Breast epithelium (tissue), 4 donors: Measurements from ENCODE around the gene IGSF9. TPM values are rescaled to one million over a fixed set of nuclear protein-coding genes. Genes with fewer than 3 reads are reported as not detected.

Source experiments
- DNase-seq, 2 donors: peaks; one replicate each; pipeline ENCODE4 v3.0.0-alpha.2; 2019; ENCODE audit warnings: low spot score in 2 of 2
- H3K27ac ChIP-seq, 2 donors: fragments of 200-600 bp; sonication (generic) in 1 of 2; one replicate each; pipeline ENCODE4 v1.5.1; 2016 to 2019; ENCODE audit warnings: mild to moderate bottlenecking in 1 of 2
- H3K27me3 ChIP-seq, 2 donors: fragments of 200-600 bp; sonication (generic) in 1 of 2; one replicate each; pipeline versions ENCODE4 v1.5.1 to v1.6.0; 2017 to 2019; ENCODE audit warnings: control low read depth in 1 of 2, mild to moderate bottlenecking in 1 of 2
- H3K36me3 ChIP-seq: fragments of 200-600 bp; one replicate; pipeline ENCODE4 v1.5.1; 2019
- H3K4me1 ChIP-seq, 2 donors: fragments of 200-600 bp; sonication (generic); one replicate each; pipeline ENCODE4 v1.5.1; 2016 to 2019; ENCODE audit warnings: control low read depth in 1 of 2
- H3K4me3 ChIP-seq, 3 donors: fragments of 200-600 bp; sonication (generic); 1 replicate in 2 of 3; 2 replicates in 1 of 3; pipeline ENCODE4 v1.5.1; 2016 to 2019; ENCODE audit warnings: mild to moderate bottlenecking in 3 of 3, moderate library complexity in 2 of 3
- H3K9me3 ChIP-seq, 2 donors: fragments of 200-600 bp; sonication (generic) in 1 of 2; one replicate each; pipeline ENCODE4 v1.5.1; 2016 to 2019; ENCODE audit warnings: control low read depth in 1 of 2
- CTCF ChIP-seq, 3 donors: fragments of 450-650 bp; IDR thresholded peaks; one replicate each; pipeline ENCODE4 v1.5.1; 2016 to 2017; ENCODE audit warnings: antibody characterized with exemption in 3 of 3, mild to moderate bottlenecking in 3 of 3, moderate library complexity in 3 of 3
- POLR2A ChIP-seq: fragments of 450-650 bp; IDR thresholded peaks from one replicate; pipeline ENCODE4 v1.6.1; 2016; ENCODE audit warnings: antibody characterized with exemption, mild to moderate bottlenecking, moderate library complexity
- POLR2AphosphoS5 ChIP-seq, 3 donors: sonication (generic); formaldehyde crosslinking; IDR thresholded peaks; one replicate each; pipeline ENCODE4 v1.6.1; 2017; ENCODE audit warnings: antibody characterized with exemption in 3 of 3
- intact Hi-C: fragments of 100-400 bp; cut with DNase I; formaldehyde crosslinking; loops from one replicate; pipeline ENCODE4 v1.15.1; 2023; ENCODE audit warnings: low total_unique reads
- total RNA-seq, 3 donors: library from RNA; depleted of rRNA; stranded (reverse); fragments of >200 nt; gene quantifications; one replicate each; pipeline ENCODE4 v1.1.0, GENCODE V29; 2016

IGSF9 gene
- total RNA-seq, 3 donors from 2014 or later = 5.9 to 8.0 TPM; not detected in 1

- Histone ChIP-seq H3K9me3 (no peaks in the 10 kb centered on the region), H3K27me3 (no peaks in the 10 kb centered on the region), H3K4me1 (peaks cover 0 to 6% of the 10 kb centered on the region in 2 donors), H3K36me3 (no peaks in the 10 kb centered on the region), H3K4me3 (no peak overlapping the region), H3K27ac (no peak overlapping the region)
- intact Hi-C loops = loop anchor here (5.0 to 10.0 kb wide), 2 partner anchors 72 to 259 kb away; partner anchors contain the start of gene CASQ1
- TF ChIP-seq POLR2AphosphoS5 (IDR thresholded peaks at IDR 0.05) (no peak), POLR2A (no peak), CTCF (IDR thresholded peaks at IDR 0.05) (no peak)
- no peak for DNase-seq
These were observed 10.1 kb downstream of the IGSF9 start for GRCh38 chr1:159935305-159935704.

DNA sequence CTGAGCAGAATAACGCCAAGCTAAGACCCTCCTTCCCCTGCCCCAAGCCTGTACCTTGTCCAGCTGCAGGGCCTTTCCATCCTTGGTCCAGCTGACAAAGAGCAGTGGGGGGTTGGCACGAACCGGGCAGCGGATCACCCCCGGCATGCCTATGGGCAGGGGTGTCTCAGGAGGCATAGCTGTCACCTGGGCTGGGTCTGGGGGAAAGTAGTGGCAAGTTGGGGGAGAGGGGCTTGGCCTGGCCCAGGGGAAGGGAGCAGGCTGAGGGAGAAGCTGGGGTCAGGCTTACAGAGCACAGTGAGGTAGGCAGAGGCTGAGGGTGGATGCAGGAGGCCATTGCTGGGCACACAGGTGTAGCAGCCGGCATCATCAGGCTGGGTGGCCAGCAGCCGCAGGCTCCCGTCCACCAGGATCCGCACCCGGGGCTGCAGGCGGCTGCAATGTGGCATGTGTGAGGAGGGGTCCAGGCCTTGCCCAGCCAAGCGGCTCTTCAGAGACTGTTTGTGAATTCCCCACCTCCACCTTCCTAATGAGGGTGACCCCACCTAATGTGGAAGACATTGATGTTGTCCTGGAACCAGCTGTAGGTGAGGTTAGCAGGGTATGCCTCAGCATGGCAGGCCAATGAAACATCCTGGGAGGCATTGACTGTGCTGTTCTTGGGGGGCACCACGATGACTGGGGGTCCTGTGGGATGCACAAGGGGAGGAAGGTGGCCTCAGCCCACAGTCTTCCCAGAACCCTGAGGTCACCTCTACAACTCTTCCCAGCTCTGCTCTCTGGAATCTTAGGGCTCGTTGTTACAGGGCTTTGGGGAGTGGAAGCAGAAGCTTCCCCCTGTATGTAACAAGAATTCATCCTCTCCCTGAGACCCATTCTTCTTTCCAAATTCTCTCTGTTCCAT, 11.0 kb downstream of the IGSF9 start:
- no peak overlapping the region for H3K4me3 ChIP-seq
- no peaks in the 10 kb centered on the region for H3K36me3 ChIP-seq
- peaks cover 0 to 6% of the 10 kb centered on the region in 2 donors for H3K4me1 ChIP-seq
- intact Hi-C loops = loop anchor here (5.0 to 10.0 kb wide), 2 partner anchors 73 to 260 kb away; partner anchors contain the start of gene CASQ1
- H3K27me3 ChIP-seq = no peaks in the 10 kb centered on the region
- no peaks in the 10 kb centered on the region for H3K9me3 ChIP-seq
- DNase-seq = no peak
- H3K27ac ChIP-seq = no peak overlapping the region
- TF ChIP-seq POLR2AphosphoS5 (IDR thresholded peaks at IDR 0.05) (no peak), CTCF (IDR thresholded peaks at IDR 0.05) (no peak), POLR2A (no peak)

DNA sequence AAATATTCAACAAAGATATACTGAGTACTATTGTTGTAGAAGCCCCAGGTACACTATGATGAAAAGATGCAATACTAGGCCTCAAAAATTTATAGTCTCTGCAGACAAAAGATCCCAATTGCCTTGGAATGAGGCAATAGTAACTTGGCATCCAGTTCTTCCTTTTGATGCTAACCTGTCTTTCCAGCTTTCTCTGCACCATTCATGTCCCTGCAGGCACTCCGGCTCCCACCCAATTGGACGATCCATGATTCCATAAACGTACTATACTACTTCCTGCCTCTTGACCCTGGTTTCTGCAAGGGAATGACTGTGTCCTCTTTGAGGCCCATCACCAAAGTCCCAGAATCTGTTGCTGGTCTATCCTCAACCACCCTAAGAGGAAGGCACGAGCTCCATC, 12.1 kb downstream of the IGSF9 start:
- peak in 1 of 2 donors; percentile 69 for DNase-seq
- no peaks in the 10 kb centered on the region for H3K27me3 ChIP-seq
- peak overlapping the region; percentile 58 to 61 for H3K27ac ChIP-seq
- H3K9me3 ChIP-seq = no peaks in the 10 kb centered on the region
- no peak for TF ChIP-seq CTCF (IDR thresholded peaks at IDR 0.05)
- TF ChIP-seq POLR2AphosphoS5 (IDR thresholded peaks at IDR 0.05) = peak in 1 of 3 donors; percentile 59
- H3K4me1 ChIP-seq = peaks cover 0 to 6% of the 10 kb centered on the region in 2 donors
- intact Hi-C loops = loop anchor here (10.0 kb wide), 1 partner anchor 261 kb away; the partner anchor contains the start of gene CASQ1
- no peak overlapping the region for H3K4me3 ChIP-seq
- H3K36me3 ChIP-seq = no peaks in the 10 kb centered on the region

DNA sequence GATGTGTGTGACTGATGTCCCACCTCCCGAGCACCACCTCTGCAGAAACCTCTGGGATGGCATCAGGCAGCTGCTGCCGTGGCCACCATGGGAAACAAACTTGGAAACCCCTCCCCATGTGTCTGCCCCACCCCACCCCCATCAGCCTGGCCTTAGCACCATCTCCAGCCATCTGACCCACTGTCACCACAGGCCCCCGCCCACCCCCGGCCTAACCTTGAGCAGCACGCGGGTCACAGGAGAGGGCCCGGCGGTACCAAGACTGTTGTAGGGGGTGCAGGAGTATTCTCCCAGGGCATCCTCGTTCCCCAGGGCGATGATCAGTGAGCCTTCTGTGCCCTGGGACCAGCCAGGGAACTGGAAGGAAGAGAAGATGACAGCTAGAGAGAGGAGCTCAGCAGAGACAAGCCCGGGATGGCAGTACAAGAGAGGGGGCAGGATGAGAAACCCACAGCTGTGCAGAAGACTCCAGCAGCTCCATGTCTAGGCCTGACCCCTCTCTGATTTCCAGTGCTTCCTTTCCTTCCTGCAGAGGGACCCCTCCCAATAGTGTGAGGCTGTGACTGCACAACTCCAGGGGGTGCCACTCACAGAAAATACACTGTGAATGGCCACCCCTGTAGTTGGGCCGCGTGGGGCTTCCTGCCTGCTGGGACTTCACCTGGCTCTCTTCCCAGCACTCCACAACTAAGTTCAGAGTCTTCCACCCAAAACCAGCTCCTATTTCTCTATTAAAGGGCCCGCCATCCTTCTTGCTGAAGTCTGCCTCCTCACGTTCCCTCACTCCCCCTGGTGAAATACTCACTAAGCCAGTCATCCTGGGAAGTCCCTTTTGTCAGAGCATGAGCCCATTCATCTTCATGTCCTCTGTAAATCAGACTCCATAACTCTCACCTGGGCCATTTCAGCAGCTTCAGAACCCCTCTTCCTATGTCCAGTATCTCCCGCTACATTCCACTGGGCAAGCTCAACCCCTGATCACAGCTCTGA, 12.8 kb downstream of the IGSF9 start:
- intact Hi-C loops = loop anchor here (10.0 kb wide), 1 partner anchor 262 kb away; the partner anchor contains the start of gene CASQ1
- Histone ChIP-seq H3K36me3 (no peaks in the 10 kb centered on the region), H3K4me3 (no peak overlapping the region), H3K4me1 (peaks cover 0 to 6% of the 10 kb centered on the region in 2 donors), H3K27ac (peak overlapping the region; percentile 58 to 61), H3K9me3 (no peaks in the 10 kb centered on the region), H3K27me3 (no peaks in the 10 kb centered on the region)
- TF ChIP-seq POLR2AphosphoS5 (IDR thresholded peaks at IDR 0.05) = no peak
- TF ChIP-seq CTCF (IDR thresholded peaks at IDR 0.05) = no peak
- TF ChIP-seq POLR2A = no peak
- DNase-seq = no peak
